ENCODE measurements around the gene ASB10.

ASB10 gene

GRCh38 chr7:151187409-151188251 lies 580 bp upstream of the ASB10 start:
- no peak for DNase-seq

DNA sequence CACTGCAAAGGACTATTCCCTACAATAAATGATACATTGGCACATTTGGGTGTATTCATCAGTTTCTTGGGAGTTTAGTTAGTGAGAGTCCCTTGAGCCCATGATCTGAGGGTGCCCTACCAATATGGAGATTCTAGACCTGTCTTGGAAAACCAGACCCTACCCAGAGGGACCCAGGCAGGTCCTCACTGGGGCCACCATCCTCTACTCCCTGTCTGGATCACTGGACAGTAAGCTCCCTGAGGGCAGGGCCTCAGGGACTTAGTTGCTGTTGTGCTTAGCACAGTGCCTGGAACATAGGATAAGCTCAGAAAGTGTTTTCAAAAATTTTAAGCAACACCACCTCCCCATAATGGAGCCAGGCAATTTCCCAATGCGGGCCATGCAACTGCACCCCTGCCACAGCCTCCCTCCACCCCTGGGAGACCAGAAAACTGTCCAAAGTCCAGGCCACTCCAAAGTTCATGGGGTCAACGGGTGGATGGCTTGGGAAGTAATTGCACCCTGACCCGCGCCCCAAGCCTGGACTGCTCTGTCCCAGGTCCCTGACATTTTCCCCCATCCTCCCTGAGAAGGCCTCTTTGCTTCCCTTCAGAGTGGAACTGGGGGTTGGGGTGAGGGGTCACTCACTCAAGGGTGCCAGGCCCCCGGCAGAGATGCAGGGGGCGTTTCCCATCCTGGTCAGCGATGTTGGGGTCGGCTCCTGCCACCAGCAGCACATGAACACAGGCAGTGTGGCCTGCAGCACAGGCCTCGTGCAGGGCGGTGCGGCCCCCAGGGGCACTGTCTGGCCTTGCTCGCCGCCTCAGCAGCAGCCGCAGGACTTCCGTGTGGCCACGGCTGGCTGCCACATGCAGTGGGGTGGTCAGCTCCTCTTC lies 1.0 kb downstream of the ASB10 start:
- DNase-seq: no peak

DNA sequence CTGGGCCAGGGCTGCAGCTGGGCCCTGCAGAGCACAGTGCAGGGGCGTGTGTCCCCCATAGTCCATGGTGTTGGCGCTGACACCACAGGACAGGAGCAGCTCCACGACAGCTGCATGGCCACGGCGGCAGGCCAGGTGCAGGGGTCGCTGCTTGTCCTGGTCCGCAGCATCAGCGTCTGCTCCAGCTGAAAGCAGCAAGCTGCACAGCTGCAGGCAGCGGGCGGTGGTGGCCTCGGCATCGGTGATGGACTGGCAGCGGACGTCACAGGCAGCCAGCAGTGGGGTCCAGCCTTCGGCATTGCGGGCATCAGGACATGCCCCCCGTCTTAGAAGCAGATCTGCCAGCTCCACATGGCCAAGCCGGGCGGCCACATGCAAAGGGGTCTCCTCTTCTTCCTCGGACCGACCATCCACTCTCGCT lies 6.0 kb downstream of the ASB10 start:
- DNase-seq: no peak

DNA sequence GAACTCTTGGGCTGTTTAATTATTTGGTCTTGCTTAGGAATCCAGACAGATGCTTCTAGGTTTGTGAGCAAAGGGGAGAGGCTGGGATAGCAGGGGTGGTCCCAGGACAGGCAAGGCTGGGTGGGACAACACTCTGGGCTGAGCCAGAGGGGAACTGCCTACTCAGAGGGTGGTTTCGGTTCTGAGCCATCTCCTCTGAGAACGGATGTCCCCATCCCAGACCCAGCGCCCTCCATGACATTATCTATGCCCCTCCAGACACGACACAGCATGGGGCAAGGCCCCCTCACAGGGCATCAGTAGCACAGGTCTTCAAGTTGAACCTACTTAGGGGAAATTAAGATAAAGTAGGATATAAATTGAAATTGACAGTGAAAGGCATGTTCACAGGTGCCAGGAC lies 7.1 kb downstream of the ASB10 start:
- DNase-seq: no peak

- DNase-seq: no peak
Observed at GRCh38 chr7:151179287-151179860, 7.7 kb downstream of the ASB10 start.

DNA sequence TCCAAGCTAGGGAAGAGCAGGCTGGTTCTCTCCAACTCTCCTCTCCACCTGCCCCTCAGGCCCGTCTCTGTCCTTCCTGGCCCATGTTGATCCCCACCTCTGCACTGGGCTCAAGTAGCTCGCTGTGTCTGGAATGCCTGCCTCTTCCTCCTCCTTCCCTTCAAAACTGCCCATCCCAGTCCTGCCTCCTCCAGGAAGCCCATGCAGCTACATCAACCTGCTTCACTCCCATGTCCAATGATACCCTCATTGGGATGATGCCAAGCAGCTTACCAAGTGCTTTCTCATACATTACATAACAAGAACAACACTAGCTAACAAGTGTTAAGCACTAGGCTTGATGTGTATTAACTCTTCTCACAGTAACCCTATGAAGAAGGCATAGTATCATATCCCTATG lies 8.2 kb downstream of the ASB10 start:
- no peak for DNase-seq

DNA sequence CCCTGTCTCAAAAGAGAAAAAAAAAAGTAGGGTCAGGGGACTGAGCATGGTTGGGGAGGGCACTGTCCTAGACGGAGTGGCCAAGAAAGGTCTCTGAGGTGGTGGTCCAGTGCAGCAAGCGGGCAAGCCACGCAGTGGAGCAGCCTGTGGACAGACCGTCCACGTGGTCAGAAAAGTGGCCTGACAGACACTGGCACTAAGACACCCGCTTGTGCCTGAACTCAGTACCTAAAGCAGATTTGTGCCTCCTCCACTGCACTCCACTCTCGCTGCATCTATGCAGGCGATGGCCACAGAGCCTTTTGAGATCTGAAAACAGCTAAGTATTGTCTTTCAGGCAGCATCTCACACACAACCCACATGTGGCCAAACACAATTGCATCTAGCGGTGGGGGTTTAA lies 8.8 kb downstream of the ASB10 start:
- DNase-seq: no peak

- DNase-seq: no peak
Observed at GRCh38 chr7:151177310-151177709, 9.7 kb downstream of the ASB10 start.

DNA sequence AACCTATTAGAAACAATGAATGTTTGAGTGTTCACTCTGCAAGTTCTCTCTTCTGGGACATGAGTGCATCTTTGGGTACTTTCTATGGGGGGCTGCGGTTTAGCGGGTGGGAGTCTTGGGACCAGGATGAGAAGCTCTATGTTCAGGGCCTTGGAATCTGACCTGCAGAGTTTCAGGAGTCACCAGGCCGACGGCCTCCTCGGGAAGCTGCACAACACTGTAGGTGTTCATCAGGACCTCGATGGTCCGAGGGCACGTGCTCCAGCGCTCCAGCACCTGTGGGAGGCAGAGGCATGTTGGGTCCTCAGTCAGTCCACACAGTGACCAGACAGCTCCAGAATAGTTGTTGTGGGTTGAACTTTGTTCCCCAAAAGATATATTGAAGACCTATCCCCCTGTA lies 10.6 kb downstream of the ASB10 start:
- no peak for DNase-seq

- no peak for DNase-seq
Observed at GRCh38 chr7:151175793-151176311, 11.2 kb downstream of the ASB10 start.

- no peak for DNase-seq
Observed at GRCh38 chr7:151175047-151175792, 11.8 kb downstream of the ASB10 start.

GRCh38 chr7:151174246-151175046 lies 12.6 kb downstream of the ASB10 start:
- DNase-seq: no peak

DNA sequence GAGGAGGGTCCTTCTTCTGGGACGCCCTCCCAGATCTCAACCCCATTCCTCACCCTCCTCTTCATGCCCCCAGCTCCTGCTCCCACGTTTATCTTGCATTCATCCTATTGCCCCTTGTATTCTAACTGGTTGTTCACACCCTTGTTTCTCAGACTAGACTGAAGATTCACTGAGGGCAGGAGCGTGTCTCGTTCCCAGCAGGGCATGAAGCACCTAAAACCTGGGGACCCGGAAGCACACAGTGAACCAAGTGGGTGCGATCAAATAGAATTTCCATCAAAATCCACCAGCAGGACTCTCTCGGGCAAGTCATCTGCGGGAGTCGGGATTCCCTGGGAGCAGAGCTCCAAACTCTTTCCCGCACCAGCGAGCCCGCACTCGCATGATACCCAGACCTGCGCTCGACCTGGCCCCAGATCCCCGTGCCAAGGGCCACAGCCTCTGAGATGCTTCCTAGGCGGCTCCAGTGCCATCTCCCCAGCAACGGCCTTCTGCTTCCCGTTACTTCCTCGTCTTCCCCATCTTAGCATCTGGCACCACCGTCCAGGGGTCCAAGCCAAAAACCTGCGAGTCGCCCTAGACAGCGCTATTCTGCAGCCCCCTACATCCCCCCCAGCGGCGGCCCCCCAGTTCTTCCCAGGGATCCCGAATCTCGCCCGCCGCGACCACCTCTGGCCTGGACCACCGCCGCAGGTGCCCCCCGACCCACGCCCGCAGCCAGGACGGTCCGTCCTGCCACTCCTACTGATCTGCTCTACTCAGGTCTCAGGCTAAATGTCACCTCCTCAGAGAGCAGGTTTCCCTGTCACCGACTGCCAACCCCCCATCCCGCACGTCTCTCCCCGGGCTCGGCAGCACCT lies 13.4 kb downstream of the ASB10 start:
- DNase-seq: no peak

DNA sequence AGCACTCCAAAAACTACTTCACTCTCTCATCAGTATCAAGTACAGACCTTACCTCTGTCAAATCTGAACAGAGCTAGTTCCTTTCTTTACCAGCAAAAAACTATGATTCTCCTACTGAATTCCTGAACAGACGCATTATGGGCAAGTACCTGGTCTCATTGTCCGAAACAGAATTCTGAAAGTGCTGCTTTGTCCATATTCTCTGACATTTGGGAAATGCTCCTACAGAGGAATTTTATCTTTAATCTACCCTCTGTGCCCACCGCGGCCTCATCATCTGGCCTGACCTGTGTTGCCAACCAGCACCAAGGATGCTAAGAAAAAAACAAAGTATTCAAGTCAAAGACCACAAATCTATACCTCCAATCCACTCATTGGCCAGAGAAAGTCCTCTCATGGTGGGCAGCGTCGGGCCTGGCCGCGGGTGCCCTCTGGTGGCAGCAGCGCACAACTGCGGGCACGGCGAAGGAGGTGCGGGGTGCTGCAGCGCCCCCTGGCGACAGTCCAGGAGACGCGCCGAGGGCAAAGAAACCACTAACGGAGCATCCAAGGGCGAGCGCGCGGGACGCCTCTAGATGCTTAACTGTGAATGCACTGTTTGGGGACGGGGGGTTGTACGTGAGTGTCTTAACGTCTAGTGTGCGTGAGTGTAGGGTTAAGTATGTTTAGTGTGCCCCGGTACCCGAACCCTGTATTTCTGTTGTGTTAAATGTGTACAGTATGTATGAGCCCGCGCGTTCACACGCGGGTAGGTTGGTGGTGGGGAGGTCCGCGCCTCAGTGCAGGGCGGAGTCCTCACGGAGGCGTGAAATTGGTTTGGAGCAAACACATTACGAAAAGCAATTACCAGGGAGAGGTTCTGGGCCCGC lies 14.5 kb downstream of the ASB10 start:
- DNase-seq: no peak

DNA sequence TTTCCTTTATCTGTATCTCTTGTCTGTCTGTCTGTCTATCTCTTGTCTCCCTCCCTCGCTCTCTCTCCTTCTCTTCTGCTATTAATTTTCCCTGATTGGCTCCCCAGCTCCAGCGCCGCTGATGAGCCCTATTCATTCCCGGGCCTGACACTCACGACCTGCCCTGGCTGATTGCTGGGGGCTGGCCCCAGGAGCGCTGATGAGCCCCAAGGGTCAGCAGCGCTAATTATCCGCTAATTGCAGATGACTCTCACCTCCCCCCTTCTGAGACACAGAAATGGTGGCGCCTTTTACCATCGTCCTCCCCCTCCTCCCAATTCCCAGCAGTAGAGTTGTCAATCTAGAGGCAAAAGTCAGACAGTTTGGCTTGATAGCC lies 18.3 kb downstream of the ASB10 start:
- no peak for DNase-seq

GRCh38 chr7:151168003-151168786 lies 18.9 kb downstream of the ASB10 start:
- no peak for DNase-seq

DNA sequence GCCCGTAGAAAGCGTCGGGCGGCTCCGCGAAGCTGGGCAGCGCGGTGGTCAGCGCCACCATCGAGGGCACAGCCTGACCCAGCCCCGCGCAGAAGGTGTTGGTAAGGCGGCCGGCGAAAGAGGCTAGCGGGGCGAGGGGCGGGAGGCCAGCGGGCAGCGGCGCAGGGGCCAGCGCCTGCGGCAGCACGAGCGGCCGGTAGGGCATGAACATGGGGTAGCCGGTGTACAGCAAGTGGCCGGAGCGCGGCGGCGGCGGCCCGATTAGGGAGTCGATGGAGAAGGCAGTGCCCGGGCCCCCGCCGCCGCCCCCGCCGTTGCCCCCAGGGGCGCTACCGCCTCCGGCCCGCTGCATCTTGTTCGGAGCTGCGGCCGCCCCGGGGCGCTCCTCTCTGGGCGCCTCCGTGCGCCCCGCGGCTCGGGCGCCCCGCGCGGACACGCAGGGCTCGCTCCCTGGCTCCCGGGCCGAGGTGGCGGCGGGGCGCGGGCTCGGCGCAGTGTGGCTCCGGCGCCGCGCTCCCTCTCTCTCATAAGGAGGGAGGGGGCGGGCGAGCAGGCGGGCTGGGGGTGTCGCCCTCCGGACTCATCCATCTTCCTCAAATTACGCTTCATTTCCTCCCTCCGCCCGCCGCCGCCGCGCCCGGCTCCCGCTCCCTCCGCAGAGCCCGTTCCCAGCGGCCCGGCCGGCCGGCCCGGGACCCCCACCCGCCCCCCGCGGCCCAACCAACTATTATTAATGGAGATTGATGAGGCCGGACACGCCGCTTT lies 19.7 kb downstream of the ASB10 start, which contains the start of gene GBX1:
GBX1 (minus strand) TSS at position 498 of the 765 bp plus-strand sequence; CDS start at position 352, 146 bp downstream.
- no peak for DNase-seq

GRCh38 chr7:151166629-151167196 lies 20.3 kb downstream of the ASB10 start:
- no peak for DNase-seq
